ENCODE measurements around the gene CYP4F2. TPM values are rescaled to one million over a fixed set of nuclear protein-coding genes. Genes with fewer than 3 reads are reported as not detected.

The CYP4F2 gene
- polyA plus RNA-seq, 1 donor from 2014 or later = not detected

DNA sequence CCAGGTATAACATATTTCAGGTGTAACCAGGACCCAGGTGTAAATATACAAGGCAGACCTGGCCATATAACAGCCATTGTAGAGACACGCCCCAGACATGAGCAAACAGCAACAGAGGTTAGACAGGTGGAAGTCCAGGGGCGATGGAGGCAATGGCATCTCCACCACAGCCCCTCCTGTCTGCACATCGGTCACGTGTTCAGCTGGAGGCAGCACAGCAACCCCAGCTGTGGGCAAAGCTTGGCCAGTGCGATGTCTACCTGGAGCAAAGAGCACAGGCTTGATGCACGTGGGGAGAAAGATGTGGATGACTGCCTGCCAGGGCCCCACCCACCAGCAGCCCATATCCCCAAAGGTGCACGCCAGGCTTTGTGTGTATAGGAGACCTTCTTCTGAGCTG, 4.4 kb downstream of the CYP4F2 start:
- no peak overlapping the region for H3K4me2 ChIP-seq (ENCODE audit: low read length)
- H3K27me3 ChIP-seq (ENCODE audit: insufficient read depth, low read depth, low read length) = no peaks in the 10 kb centered on the region
- H3K9me2 ChIP-seq (ENCODE audit: insufficient read depth, low read length) = no peaks in the 10 kb centered on the region
- no peak overlapping the region for H2AFZ ChIP-seq (ENCODE audit: low read depth, low read length)
- H3K79me2 ChIP-seq (replicated peaks; ENCODE audit: insufficient read depth, low read length) = no peaks in the 10 kb centered on the region
- H4K20me1 ChIP-seq (ENCODE audit: insufficient read depth) = no peaks in the 10 kb centered on the region
- H3K36me3 ChIP-seq (ENCODE audit: insufficient read depth, low read length) = no peaks in the 10 kb centered on the region
- H3K27ac ChIP-seq (ENCODE audit: low read length) = no peak overlapping the region
- H3K9me3 ChIP-seq (ENCODE audit: low read length) = no peaks in the 10 kb centered on the region
- no peaks in the 10 kb centered on the region for H3F3A ChIP-seq (ENCODE audit: insufficient read depth, low read length, poor library complexity, severe bottlenecking)
- no peak overlapping the region for H3K4me3 ChIP-seq (ENCODE audit: low read length)
- TF ChIP-seq RAD21 (conservative IDR thresholded peaks at IDR 0.05) = no peak
- no peak for TF ChIP-seq SMC3 (conservative IDR thresholded peaks at IDR 0.05; ENCODE audit: poor library complexity)
- TF ChIP-seq TAF1 (IDR thresholded peaks at IDR 0.05; ENCODE audit: low read depth) = no peak
- TF ChIP-seq, protein P1, sequence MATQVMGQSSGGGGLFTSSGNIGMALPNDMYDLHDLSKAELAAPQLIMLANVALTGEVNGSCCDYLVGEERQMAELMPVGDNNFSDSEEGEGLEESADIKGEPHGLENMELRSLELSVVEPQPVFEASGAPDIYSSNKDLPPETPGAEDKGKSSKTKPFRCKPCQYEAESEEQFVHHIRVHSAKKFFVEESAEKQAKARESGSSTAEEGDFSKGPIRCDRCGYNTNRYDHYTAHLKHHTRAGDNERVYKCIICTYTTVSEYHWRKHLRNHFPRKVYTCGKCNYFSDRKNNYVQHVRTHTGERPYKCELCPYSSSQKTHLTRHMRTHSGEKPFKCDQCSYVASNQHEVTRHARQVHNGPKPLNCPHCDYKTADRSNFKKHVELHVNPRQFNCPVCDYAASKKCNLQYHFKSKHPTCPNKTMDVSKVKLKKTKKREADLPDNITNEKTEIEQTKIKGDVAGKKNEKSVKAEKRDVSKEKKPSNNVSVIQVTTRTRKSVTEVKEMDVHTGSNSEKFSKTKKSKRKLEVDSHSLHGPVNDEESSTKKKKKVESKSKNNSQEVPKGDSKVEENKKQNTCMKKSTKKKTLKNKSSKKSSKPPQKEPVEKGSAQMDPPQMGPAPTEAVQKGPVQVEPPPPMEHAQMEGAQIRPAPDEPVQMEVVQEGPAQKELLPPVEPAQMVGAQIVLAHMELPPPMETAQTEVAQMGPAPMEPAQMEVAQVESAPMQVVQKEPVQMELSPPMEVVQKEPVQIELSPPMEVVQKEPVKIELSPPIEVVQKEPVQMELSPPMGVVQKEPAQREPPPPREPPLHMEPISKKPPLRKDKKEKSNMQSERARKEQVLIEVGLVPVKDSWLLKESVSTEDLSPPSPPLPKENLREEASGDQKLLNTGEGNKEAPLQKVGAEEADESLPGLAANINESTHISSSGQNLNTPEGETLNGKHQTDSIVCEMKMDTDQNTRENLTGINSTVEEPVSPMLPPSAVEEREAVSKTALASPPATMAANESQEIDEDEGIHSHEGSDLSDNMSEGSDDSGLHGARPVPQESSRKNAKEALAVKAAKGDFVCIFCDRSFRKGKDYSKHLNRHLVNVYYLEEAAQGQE (IDR thresholded peaks at IDR 0.05; ENCODE audit: borderline replicate concordance) = no peak
- H3K9ac ChIP-seq (ENCODE audit: low read length) = no peak overlapping the region

DNA sequence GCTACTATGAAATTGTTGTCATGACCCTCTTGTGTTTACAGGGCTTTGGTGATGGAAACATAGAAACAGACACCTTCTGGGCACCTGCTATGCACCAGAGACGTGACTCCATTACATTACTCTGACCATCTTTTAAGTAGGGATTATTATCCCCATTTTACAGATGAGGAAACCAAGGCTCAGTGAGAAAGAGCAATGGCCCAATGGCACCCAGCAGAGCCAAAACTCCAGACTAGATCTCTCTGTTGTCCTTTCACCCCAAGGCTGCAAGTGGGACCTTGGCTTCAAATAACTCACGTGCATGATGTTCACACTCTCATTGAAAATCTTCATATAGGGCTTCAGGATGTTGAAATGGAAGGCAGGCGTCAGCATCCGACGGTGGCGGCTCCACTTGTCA, 5.9 kb downstream of the CYP4F2 start:
- H3K9me3 ChIP-seq (ENCODE audit: low read length) = no peaks in the 10 kb centered on the region

More for the DNA sequence above, 5.9 kb downstream of the CYP4F2 start:
- Histone ChIP-seq H3K9me2 (ENCODE audit: insufficient read depth, low read length) (no peaks in the 10 kb centered on the region), H3K4me3 (ENCODE audit: low read length) (no peak overlapping the region), H3K79me2 (replicated peaks; ENCODE audit: insufficient read depth, low read length) (no peaks in the 10 kb centered on the region), H3K4me2 (ENCODE audit: low read length) (no peak overlapping the region), H4K20me1 (ENCODE audit: insufficient read depth) (no peaks in the 10 kb centered on the region), H3K27me3 (ENCODE audit: insufficient read depth, low read depth, low read length) (no peaks in the 10 kb centered on the region), H3K36me3 (ENCODE audit: insufficient read depth, low read length) (no peaks in the 10 kb centered on the region), H3F3A (ENCODE audit: insufficient read depth, low read length, poor library complexity, severe bottlenecking) (no peaks in the 10 kb centered on the region), H2AFZ (ENCODE audit: low read depth, low read length) (no peak overlapping the region), H3K27ac (ENCODE audit: low read length) (no peak overlapping the region), H3K9ac (ENCODE audit: low read length) (no peak overlapping the region)
- TF ChIP-seq TAF1 (IDR thresholded peaks at IDR 0.05; ENCODE audit: low read depth) (no peak), POLR2AphosphoS5 (IDR thresholded peaks at IDR 0.05) (no peak), EZH2 (IDR thresholded peaks at IDR 0.05; ENCODE audit: borderline replicate concordance, insufficient read depth, low read length, poor library complexity, severe bottlenecking) (no peak), RAD21 (conservative IDR thresholded peaks at IDR 0.05) (no peak), MXI1 (conservative IDR thresholded peaks at IDR 0.05; ENCODE audit: poor library complexity, severe bottlenecking) (no peak), EP300 (conservative IDR thresholded peaks at IDR 0.05; ENCODE audit: poor library complexity, severe bottlenecking) (no peak), SMC3 (conservative IDR thresholded peaks at IDR 0.05; ENCODE audit: poor library complexity) (no peak)
- TF ChIP-seq, protein P2, sequence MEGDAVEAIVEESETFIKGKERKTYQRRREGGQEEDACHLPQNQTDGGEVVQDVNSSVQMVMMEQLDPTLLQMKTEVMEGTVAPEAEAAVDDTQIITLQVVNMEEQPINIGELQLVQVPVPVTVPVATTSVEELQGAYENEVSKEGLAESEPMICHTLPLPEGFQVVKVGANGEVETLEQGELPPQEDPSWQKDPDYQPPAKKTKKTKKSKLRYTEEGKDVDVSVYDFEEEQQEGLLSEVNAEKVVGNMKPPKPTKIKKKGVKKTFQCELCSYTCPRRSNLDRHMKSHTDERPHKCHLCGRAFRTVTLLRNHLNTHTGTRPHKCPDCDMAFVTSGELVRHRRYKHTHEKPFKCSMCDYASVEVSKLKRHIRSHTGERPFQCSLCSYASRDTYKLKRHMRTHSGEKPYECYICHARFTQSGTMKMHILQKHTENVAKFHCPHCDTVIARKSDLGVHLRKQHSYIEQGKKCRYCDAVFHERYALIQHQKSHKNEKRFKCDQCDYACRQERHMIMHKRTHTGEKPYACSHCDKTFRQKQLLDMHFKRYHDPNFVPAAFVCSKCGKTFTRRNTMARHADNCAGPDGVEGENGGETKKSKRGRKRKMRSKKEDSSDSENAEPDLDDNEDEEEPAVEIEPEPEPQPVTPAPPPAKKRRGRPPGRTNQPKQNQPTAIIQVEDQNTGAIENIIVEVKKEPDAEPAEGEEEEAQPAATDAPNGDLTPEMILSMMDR (IDR thresholded peaks at IDR 0.05; ENCODE audit: poor library complexity, severe bottlenecking) = no peak
- TF ChIP-seq, protein P1 (IDR thresholded peaks at IDR 0.05; ENCODE audit: borderline replicate concordance) = no peak

Data from neural cell (in vitro differentiated cells).